Bronchial epithelial cell (primary cell): ENCODE results near the gene ACSM2A. TPM values are rescaled to one million over a fixed set of nuclear protein-coding genes. Genes with fewer than 3 reads are reported as not detected.
"Not testable (repeated sequence)": the region's sequence is repeated elsewhere in the genome, so short reads cannot be mapped to it uniquely, and the experiment has no call there.

Source experiments
- DNase-seq: peaks from one replicate; pipeline ENCODE4 v3.0.0-alpha.2; 2010; ENCODE audit warnings: low read depth
- FAIRE-seq: peaks from 2 replicates; lab custom pipeline; 2011; peaks lifted over from hg19 to GRCh38; lab: Jason Lieb, UNC
- H3K27me3 ChIP-seq: 2 replicates; pipeline ENCODE4 v1.5.1; 2011; ENCODE audit warnings: low read length; ENCODE audit not compliant: control insufficient read depth, insufficient read depth
- H3K36me3 ChIP-seq: 2 replicates; pipeline ENCODE4 v1.5.1; 2011; ENCODE audit warnings: low read length; ENCODE audit not compliant: control insufficient read depth, insufficient read depth
- H3K4me3 ChIP-seq: 2 replicates; pipeline ENCODE4 v1.5.1; 2011; ENCODE audit warnings: mild to moderate bottlenecking, low read depth, low read length, control low read depth
- CTCF ChIP-seq: IDR thresholded peaks from 2 replicates; pipeline ENCODE4 v1.5.1; 2011; ENCODE audit warnings: mild to moderate bottlenecking, moderate library complexity, low read length, control low read depth, inconsistent platforms; ENCODE audit not compliant: insufficient read depth, severe bottlenecking
- total RNA-seq: library from RNA; depleted of rRNA; stranded (reverse); fragments of >200 nt; gene quantifications from 2 replicates; pipeline ENCODE4 v1.2.1, GENCODE V29; 2014

The ACSM2A gene
- total RNA-seq, 1 donor from 2014 or later: not detected

GRCh38 chr16:20415541-20415940, 35.8 kb upstream of the ACSM2A start:
- no peaks in the 10 kb centered on the region for H3K27me3 ChIP-seq
- peak; percentile 3 for DNase-seq
- no peak for FAIRE-seq
- H3K4me3 ChIP-seq: no peak overlapping the region
- H3K36me3 ChIP-seq: no peaks in the 10 kb centered on the region
- no peak for TF ChIP-seq CTCF

- H3K27me3 ChIP-seq, FAIRE-seq, DNase-seq, H3K4me3 ChIP-seq, H3K36me3 ChIP-seq: not testable (repeated sequence)
Observed at GRCh38 chr16:20419093-20419492, 32.2 kb upstream of the ACSM2A start.

GRCh38 chr16:20421748-20422147, 29.6 kb upstream of the ACSM2A start:
- FAIRE-seq, H3K36me3 ChIP-seq, H3K4me3 ChIP-seq, DNase-seq, H3K27me3 ChIP-seq: not testable (repeated sequence)

GRCh38 chr16:20423772-20424128, 27.6 kb upstream of the ACSM2A start:
- not testable (repeated sequence) for FAIRE-seq, DNase-seq, H3K4me3 ChIP-seq, H3K36me3 ChIP-seq, H3K27me3 ChIP-seq

- FAIRE-seq: no peak
- Histone ChIP-seq H3K27me3 (no peaks in the 10 kb centered on the region), H3K36me3 (no peaks in the 10 kb centered on the region), H3K4me3 (no peak overlapping the region)
- TF ChIP-seq CTCF: no peak
- DNase-seq: no peak
Observed at GRCh38 chr16:20424129-20424866, 27.0 kb upstream of the ACSM2A start.

GRCh38 chr16:20427401-20427797, 23.9 kb upstream of the ACSM2A start:
- H3K36me3 ChIP-seq, FAIRE-seq, DNase-seq, H3K4me3 ChIP-seq, H3K27me3 ChIP-seq: not testable (repeated sequence)

GRCh38 chr16:20429499-20429898, 21.8 kb upstream of the ACSM2A start:
- not testable (repeated sequence) for DNase-seq, FAIRE-seq, H3K4me3 ChIP-seq, H3K27me3 ChIP-seq, H3K36me3 ChIP-seq

GRCh38 chr16:20430480-20430879, 20.8 kb upstream of the ACSM2A start:
- not testable (repeated sequence) for FAIRE-seq, H3K36me3 ChIP-seq, H3K27me3 ChIP-seq, DNase-seq, H3K4me3 ChIP-seq

- Histone ChIP-seq H3K4me3 (no peak overlapping the region), H3K27me3 (no peaks in the 10 kb centered on the region), H3K36me3 (no peaks in the 10 kb centered on the region)
- DNase-seq (no peak), FAIRE-seq (no peak)
- no peak for TF ChIP-seq CTCF
Observed at GRCh38 chr16:20430948-20431347, 20.4 kb upstream of the ACSM2A start.

- DNase-seq, H3K4me3 ChIP-seq, H3K36me3 ChIP-seq, H3K27me3 ChIP-seq: not testable (repeated sequence)
- FAIRE-seq: peak; percentile 77
Observed at GRCh38 chr16:20438950-20439349, 12.4 kb upstream of the ACSM2A start.

GRCh38 chr16:20439820-20440231, 11.5 kb upstream of the ACSM2A start:
- not testable (repeated sequence) for DNase-seq, FAIRE-seq

GRCh38 chr16:20440731-20441130, 10.6 kb upstream of the ACSM2A start:
- DNase-seq, H3K4me3 ChIP-seq, FAIRE-seq, H3K27me3 ChIP-seq, H3K36me3 ChIP-seq: not testable (repeated sequence)

More at GRCh38 chr16:20439820-20440231, 11.5 kb upstream of the ACSM2A start:
- H3K4me3 ChIP-seq, H3K36me3 ChIP-seq, H3K27me3 ChIP-seq: not testable (repeated sequence)
